Measurements from ENCODE around the gene NSG1.

DNA sequence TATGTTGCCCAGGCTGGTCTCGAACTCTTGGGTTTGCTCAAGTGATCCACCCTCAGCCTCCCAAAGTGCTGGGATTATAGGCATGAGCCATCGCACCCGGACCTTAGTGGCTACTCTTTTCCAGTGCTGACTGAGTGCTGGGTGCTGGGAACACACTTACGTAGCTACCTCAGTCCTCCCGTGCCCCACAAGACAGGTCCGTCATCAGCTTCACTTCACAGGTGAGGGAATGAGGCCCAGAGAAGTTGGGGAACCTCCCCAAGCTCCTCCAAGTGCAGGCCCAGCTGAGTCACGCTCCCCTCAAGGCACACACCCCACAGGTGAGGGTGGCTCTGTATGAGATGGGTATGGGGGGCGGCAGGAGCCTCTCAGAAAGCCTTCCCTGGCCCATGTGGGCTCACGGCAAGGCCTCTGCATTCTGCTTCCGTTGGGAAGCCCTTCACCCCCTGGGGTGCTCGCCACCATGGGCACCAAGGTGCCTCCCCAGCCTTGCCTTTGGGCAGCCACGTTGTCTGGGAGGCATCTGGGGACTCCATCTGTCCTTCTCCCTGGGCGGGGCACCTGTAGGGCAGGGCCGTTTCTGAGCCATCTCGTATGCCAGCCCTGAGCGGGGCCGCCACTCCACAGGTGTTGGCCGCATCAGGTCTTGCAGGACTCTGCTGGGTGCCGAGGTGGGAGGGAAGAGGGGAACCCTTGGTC, 28.4 kb downstream of the NSG1 start:
- TF ChIP-seq GATA3 (IDR thresholded peaks at IDR 0.05; ENCODE audit: low read depth, low read length), result no peak
- no peak for TF ChIP-seq GATA2 (IDR thresholded peaks at IDR 0.05; ENCODE audit: low read depth, low read length)

Measured in SH-SY5Y (cell line).